Gastroesophageal sphincter (tissue), 3 donors: ENCODE results near the gene SLC24A3.

ENCODE experiments used
- CTCF ChIP-seq, 4 experiments: fragments of 200-600 bp in 2 of 4; fragments of 450-650 bp in 2 of 4; sonication (generic) in 1 of 4; IDR thresholded peaks; one replicate each; pipeline ENCODE4 v1.5.1; 2017 to 2019; ENCODE audit warnings: antibody characterized with exemption in 4 of 4, mild to moderate bottlenecking in 2 of 4, moderate library complexity in 2 of 4
- POLR2A ChIP-seq, 2 donors: fragments of 450-650 bp; IDR thresholded peaks; one replicate each; pipeline ENCODE4 v1.6.1; 2017; ENCODE audit warnings: antibody characterized with exemption in 2 of 2, mild to moderate bottlenecking in 2 of 2, moderate library complexity in 1 of 2
- POLR2AphosphoS5 ChIP-seq: sonication (generic); formaldehyde crosslinking; IDR thresholded peaks from one replicate; pipeline ENCODE4 v1.6.1; 2017; ENCODE audit warnings: antibody characterized with exemption

- TF ChIP-seq POLR2A (IDR thresholded peaks at IDR 0.05) = no peak
- TF ChIP-seq CTCF (IDR thresholded peaks at IDR 0.05) = no peak
- TF ChIP-seq POLR2AphosphoS5 = no peak
Observed at GRCh38 chr20:19271879-19272651, 59.6 kb downstream of the SLC24A3 start.
